SK-N-SH treated with all-trans-retinoic acid at 6 μM for 48 hours (cell line): ENCODE data around the gene DCDC2.

Source experiments
- CSRNP3 ChIP-seq: fragments of 250-450 bp; sonication (Bioruptor Pico); IDR thresholded peaks from 2 replicates; pipeline ENCODE4 v1.5.1; 2021; ENCODE audit warnings: mild to moderate bottlenecking, moderate library complexity
- PATZ1 ChIP-seq: fragments of 250-450 bp; sonication (Bioruptor Pico); IDR thresholded peaks from 2 replicates; pipeline ENCODE4 v1.8.0; 2020; ENCODE audit warnings: mild to moderate bottlenecking, moderate library complexity, borderline replicate concordance
- POU6F1 ChIP-seq: fragments of 250-450 bp; sonication (Bioruptor Pico); IDR thresholded peaks from 2 replicates; pipeline ENCODE4 v1.8.0; 2021; ENCODE audit warnings: low read depth, mild to moderate bottlenecking, moderate library complexity, borderline replicate concordance
- TCF4 ChIP-seq: fragments of 250-450 bp; sonication (Bioruptor Pico); IDR thresholded peaks from 2 replicates; pipeline ENCODE4 v1.8.0; 2021; ENCODE audit warnings: mild to moderate bottlenecking, moderate library complexity, borderline replicate concordance
- TSHZ2 ChIP-seq: fragments of 250-450 bp; sonication (Bioruptor Pico); IDR thresholded peaks from 2 replicates; pipeline ENCODE4 v1.5.0; 2020; ENCODE audit warnings: mild to moderate bottlenecking, moderate library complexity
- ZFP3 ChIP-seq: fragments of 250-450 bp; sonication (Bioruptor Pico); IDR thresholded peaks from 2 replicates; pipeline ENCODE4 v1.5.0; 2020; ENCODE audit warnings: mild to moderate bottlenecking, moderate library complexity
- ZFP30 ChIP-seq: fragments of 450-650 bp; formaldehyde crosslinking; IDR thresholded peaks from 2 replicates; pipeline ENCODE4 v1.5.0; 2022; ENCODE audit warnings: mild to moderate bottlenecking, moderate library complexity
- ZNF565 ChIP-seq: fragments of 450-650 bp; formaldehyde crosslinking; conservative IDR thresholded peaks from 2 replicates; pipeline ENCODE4 v1.5.0; 2020; ENCODE audit warnings: low read depth, mild to moderate bottlenecking, moderate library complexity
- ZNF70 ChIP-seq: fragments of 450-650 bp; formaldehyde crosslinking; IDR thresholded peaks from 2 replicates; pipeline ENCODE4 v1.5.0; 2020; ENCODE audit warnings: mild to moderate bottlenecking, moderate library complexity
- ZNF8 ChIP-seq: fragments of 450-650 bp; formaldehyde crosslinking; IDR thresholded peaks from 2 replicates; pipeline ENCODE4 v1.5.0; 2020; ENCODE audit warnings: mild to moderate bottlenecking, moderate library complexity

- TF ChIP-seq ZNF70 (CRISPR knock-in tag) (no peak), ZNF8 (CRISPR knock-in tag) (no peak), PATZ1 (CRISPR knock-in tag) (no peak), ZFP30 (CRISPR knock-in tag) (no peak), TSHZ2 (no peak), ZFP3 (no peak), TCF4 (no peak), POU6F1 (CRISPR knock-in tag) (no peak), CSRNP3 (no peak), ZNF565 (no peak)
Observed at GRCh38 chr6:24205020-24205492, 152.8 kb downstream of the DCDC2 start.
